ENCODE measurements around the gene SLC17A8. TPM values are rescaled to one million over a fixed set of nuclear protein-coding genes. Genes with fewer than 3 reads are reported as not detected.

SLC17A8 gene
- polyA plus RNA-seq, 1 donor from 2014 or later, result 0.22 TPM

DNA sequence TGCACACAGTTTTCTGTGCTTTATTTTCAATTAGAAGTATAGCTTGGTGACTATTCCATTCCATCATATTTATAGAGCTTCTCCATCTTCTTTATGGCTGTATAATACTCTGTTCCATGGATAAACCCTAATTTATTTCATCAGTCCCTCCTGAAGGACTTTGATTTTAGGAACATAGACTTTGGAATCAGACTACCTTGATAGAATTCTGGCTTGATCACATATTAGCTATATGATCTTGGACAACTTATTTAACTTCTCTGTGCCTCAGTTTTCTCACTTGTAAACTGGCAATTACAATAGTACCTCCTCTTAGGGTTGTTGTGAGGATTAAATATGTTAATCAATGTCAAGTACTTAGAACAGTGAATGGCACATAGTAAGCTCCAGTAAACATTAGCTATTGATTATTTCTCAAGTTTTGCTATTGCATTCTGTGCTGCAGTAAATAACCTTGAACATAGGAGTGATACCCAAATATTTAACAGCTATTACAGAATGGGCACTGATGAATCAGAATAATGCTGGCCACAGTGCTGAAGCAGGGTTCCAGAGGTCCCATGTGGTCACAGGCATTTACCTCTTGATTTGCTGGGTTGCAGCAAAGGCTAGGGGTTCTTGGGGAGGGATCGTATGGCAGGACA lies 104.6 kb downstream of the SLC17A8 start:
- no peaks in the 10 kb centered on the region for H3K9me3 ChIP-seq (ENCODE audit: low read length)
- no peak for TF ChIP-seq EP300 (conservative IDR thresholded peaks at IDR 0.05; ENCODE audit: poor library complexity, severe bottlenecking)
- TF ChIP-seq TAF1 (IDR thresholded peaks at IDR 0.05; ENCODE audit: low read depth), result no peak
- no peak for TF ChIP-seq MXI1 (conservative IDR thresholded peaks at IDR 0.05; ENCODE audit: poor library complexity, severe bottlenecking)
- no peak for TF ChIP-seq RAD21 (conservative IDR thresholded peaks at IDR 0.05)
- no peak for TF ChIP-seq REST (IDR thresholded peaks at IDR 0.05; ENCODE audit: borderline replicate concordance)
- no peak for TF ChIP-seq SMC3 (conservative IDR thresholded peaks at IDR 0.05; ENCODE audit: poor library complexity)
- TF ChIP-seq, protein P1, sequence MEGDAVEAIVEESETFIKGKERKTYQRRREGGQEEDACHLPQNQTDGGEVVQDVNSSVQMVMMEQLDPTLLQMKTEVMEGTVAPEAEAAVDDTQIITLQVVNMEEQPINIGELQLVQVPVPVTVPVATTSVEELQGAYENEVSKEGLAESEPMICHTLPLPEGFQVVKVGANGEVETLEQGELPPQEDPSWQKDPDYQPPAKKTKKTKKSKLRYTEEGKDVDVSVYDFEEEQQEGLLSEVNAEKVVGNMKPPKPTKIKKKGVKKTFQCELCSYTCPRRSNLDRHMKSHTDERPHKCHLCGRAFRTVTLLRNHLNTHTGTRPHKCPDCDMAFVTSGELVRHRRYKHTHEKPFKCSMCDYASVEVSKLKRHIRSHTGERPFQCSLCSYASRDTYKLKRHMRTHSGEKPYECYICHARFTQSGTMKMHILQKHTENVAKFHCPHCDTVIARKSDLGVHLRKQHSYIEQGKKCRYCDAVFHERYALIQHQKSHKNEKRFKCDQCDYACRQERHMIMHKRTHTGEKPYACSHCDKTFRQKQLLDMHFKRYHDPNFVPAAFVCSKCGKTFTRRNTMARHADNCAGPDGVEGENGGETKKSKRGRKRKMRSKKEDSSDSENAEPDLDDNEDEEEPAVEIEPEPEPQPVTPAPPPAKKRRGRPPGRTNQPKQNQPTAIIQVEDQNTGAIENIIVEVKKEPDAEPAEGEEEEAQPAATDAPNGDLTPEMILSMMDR (IDR thresholded peaks at IDR 0.05; ENCODE audit: poor library complexity, severe bottlenecking), result no peak
- no peak for TF ChIP-seq EZH2 (IDR thresholded peaks at IDR 0.05; ENCODE audit: borderline replicate concordance, insufficient read depth, low read length, poor library complexity, severe bottlenecking)
- no peak for TF ChIP-seq POLR2AphosphoS5 (IDR thresholded peaks at IDR 0.05)
- H3K4me3 ChIP-seq (ENCODE audit: low read length), result no peak overlapping the region
- no peaks in the 10 kb centered on the region for H3K9me2 ChIP-seq (ENCODE audit: insufficient read depth, low read length)
- no peaks in the 10 kb centered on the region for H4K20me1 ChIP-seq (ENCODE audit: insufficient read depth)
- no peaks in the 10 kb centered on the region for H3K36me3 ChIP-seq (ENCODE audit: insufficient read depth, low read length)
- H3K27me3 ChIP-seq (ENCODE audit: insufficient read depth, low read depth, low read length), result no peaks in the 10 kb centered on the region
- H3K27ac ChIP-seq (ENCODE audit: low read length), result no peak overlapping the region
- H2AFZ ChIP-seq (ENCODE audit: low read depth, low read length), result no peak overlapping the region
- no peaks in the 10 kb centered on the region for H3F3A ChIP-seq (ENCODE audit: insufficient read depth, low read length, poor library complexity, severe bottlenecking)
- no peak overlapping the region for H3K9ac ChIP-seq (ENCODE audit: low read length)
- H3K4me2 ChIP-seq (ENCODE audit: low read length), result no peak overlapping the region
- no peaks in the 10 kb centered on the region for H3K79me2 ChIP-seq (replicated peaks; ENCODE audit: insufficient read depth, low read length)

- H3K27me3 ChIP-seq (ENCODE audit: insufficient read depth, low read depth, low read length), result no peaks in the 10 kb centered on the region
- no peak overlapping the region for H3K27ac ChIP-seq (ENCODE audit: low read length)
- H3F3A ChIP-seq (ENCODE audit: insufficient read depth, low read length, poor library complexity, severe bottlenecking), result no peaks in the 10 kb centered on the region
- H3K9me2 ChIP-seq (ENCODE audit: insufficient read depth, low read length), result no peaks in the 10 kb centered on the region
- no peaks in the 10 kb centered on the region for H3K9me3 ChIP-seq (ENCODE audit: low read length)
- TF ChIP-seq EZH2 (IDR thresholded peaks at IDR 0.05; ENCODE audit: borderline replicate concordance, insufficient read depth, low read length, poor library complexity, severe bottlenecking) (no peak), EP300 (conservative IDR thresholded peaks at IDR 0.05; ENCODE audit: poor library complexity, severe bottlenecking) (no peak), TAF1 (IDR thresholded peaks at IDR 0.05; ENCODE audit: low read depth) (no peak), SMC3 (conservative IDR thresholded peaks at IDR 0.05; ENCODE audit: poor library complexity) (no peak), RAD21 (conservative IDR thresholded peaks at IDR 0.05) (no peak), REST (IDR thresholded peaks at IDR 0.05; ENCODE audit: borderline replicate concordance) (no peak), MXI1 (conservative IDR thresholded peaks at IDR 0.05; ENCODE audit: poor library complexity, severe bottlenecking) (no peak), POLR2AphosphoS5 (IDR thresholded peaks at IDR 0.05) (no peak)
- TF ChIP-seq, protein P1 (IDR thresholded peaks at IDR 0.05; ENCODE audit: poor library complexity, severe bottlenecking), result no peak
- no peak overlapping the region for H3K9ac ChIP-seq (ENCODE audit: low read length)
- H3K36me3 ChIP-seq (ENCODE audit: insufficient read depth, low read length), result no peaks in the 10 kb centered on the region
- H2AFZ ChIP-seq (ENCODE audit: low read depth, low read length), result no peak overlapping the region
- H3K4me2 ChIP-seq (ENCODE audit: low read length), result no peak overlapping the region
- no peaks in the 10 kb centered on the region for H3K79me2 ChIP-seq (replicated peaks; ENCODE audit: insufficient read depth, low read length)
- no peaks in the 10 kb centered on the region for H4K20me1 ChIP-seq (ENCODE audit: insufficient read depth)
- no peak overlapping the region for H3K4me3 ChIP-seq (ENCODE audit: low read length)
Observed at GRCh38 chr12:100463661-100464060, 106.8 kb downstream of the SLC17A8 start.
